Activated B cell treated with CpG ODN at 0.5 μM for 24 hours (primary cell): Measurements from ENCODE around the gene OR5AU1. TPM values are rescaled to one million over a fixed set of nuclear protein-coding genes. Genes with fewer than 3 reads are reported as not detected.

ENCODE experiments used
- ATAC-seq: fragments of 200-7000 bp; cut with Tn5 transposase; one replicate; pipeline ENCODE4 v1.10.0; 2021; ENCODE audit warnings: low read depth, mild to moderate bottlenecking, moderate library complexity
- CTCF ChIA-PET: fragments of 350-600 bp; sonication (Branson Sonifier 250); formaldehyde crosslinking; loops from one replicate; lab custom pipeline; 2021; ENCODE audit warnings: antibody characterized with exemption; lab: Charles Lee
- POLR2A ChIA-PET: fragments of 350-600 bp; sonication (Branson Sonifier 250); formaldehyde crosslinking; loops from one replicate; lab custom pipeline; 2021; ENCODE audit warnings: antibody characterized with exemption; lab: Charles Lee
- DNase-seq: peaks from one replicate; pipeline ENCODE4 v3.0.0; 2022
- H3K27ac Mint-ChIP-seq: one replicate; pipeline ENCODE4 v1.8.0; 2020; ENCODE audit warnings: mixed read lengths
- H3K27me3 Mint-ChIP-seq: one replicate; pipeline ENCODE4 v1.8.0; 2021; ENCODE audit warnings: mixed read lengths
- H3K36me3 Mint-ChIP-seq: one replicate; pipeline ENCODE4 v1.8.0; 2021; ENCODE audit warnings: low read depth, mixed read lengths
- H3K4me1 Mint-ChIP-seq: one replicate; pipeline ENCODE4 v1.8.0; 2021; ENCODE audit warnings: mixed read lengths
- H3K4me3 Mint-ChIP-seq: one replicate; pipeline ENCODE4 v1.8.0; 2020; ENCODE audit warnings: mild to moderate bottlenecking, mixed read lengths
- H3K9me3 Mint-ChIP-seq: one replicate; pipeline ENCODE4 v1.8.0; 2020; ENCODE audit warnings: mixed read lengths
- CTCF ChIP-seq: fragments of 200-600 bp; IDR thresholded peaks from one replicate; pipeline ENCODE4 v1.8.0; 2022; ENCODE audit warnings: antibody characterized with exemption, mild to moderate bottlenecking
- intact Hi-C: fragments of 100-400 bp; cut with micrococcal nuclease; formaldehyde crosslinking; loops from one replicate; pipeline ENCODE4 v1.15.1; 2024
- total RNA-seq: library from RNA; stranded (reverse); gene quantifications from 2 replicates; pipeline ENCODE4 v1.2.3, GENCODE V29; 2022

Gene OR5AU1
- total RNA-seq, 1 donor from 2014 or later: not detected

GRCh38 chr14:21136024-21136423 lies 19.8 kb downstream of the OR5AU1 start:
- intact Hi-C loops: loop anchor here (1.0 kb wide), 1 partner anchor 68 kb away; no protein-coding TSS in a partner anchor

DNA sequence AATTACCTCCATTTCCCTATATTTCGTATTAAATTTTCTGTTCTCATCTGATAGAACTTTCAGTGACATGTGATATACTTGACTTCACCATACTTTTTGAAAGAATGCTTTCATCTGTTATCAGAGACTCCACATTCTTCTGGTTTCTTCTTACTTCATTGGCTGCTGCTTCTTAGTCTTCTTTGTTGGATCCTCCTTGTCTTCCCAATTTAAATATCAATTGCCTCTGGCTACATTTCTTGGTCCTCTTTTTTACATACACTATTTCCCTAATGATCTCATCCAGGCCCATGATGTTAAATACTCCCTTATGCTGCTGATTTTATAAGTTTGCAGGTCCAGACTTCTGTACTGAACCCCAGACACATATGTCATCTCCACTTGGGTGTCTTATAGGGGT lies 22.0 kb downstream of the OR5AU1 start:
- Mint-ChIP-seq H3K4me1 (no peaks in the 10 kb centered on the region), H3K27me3 (peaks cover 5% of the 10 kb centered on the region), H3K27ac (no peak overlapping the region), H3K36me3 (no peaks in the 10 kb centered on the region), H3K4me3 (no peak overlapping the region), H3K9me3 (no peaks in the 10 kb centered on the region)
- intact Hi-C loops: loop anchor here (5.0 kb wide), 1 partner anchor 43 kb away; no protein-coding TSS in a partner anchor
- TF ChIP-seq CTCF: no peak
- ChIA-PET CTCF (interaction anchor here (1.1 kb wide), 1 partner anchor 33 kb away, joined by 3 read pairs; the partner anchor contains the start of gene TMEM253), POLR2A (no interaction called here)
- ATAC-seq (no peak), DNase-seq (no peak)

More at GRCh38 chr14:21136024-21136423, 19.8 kb downstream of the OR5AU1 start:
- POLR2A ChIA-PET: no interaction called here
- CTCF ChIA-PET: interaction anchor here (0.7 to 1.3 kb wide), 6 partner anchors 13 to 421 kb away, joined by 3 to 7 read pairs (median 3); no protein-coding TSS in a partner anchor
- Mint-ChIP-seq H3K27me3 (peaks cover 7% of the 10 kb centered on the region), H3K27ac (no peak overlapping the region), H3K36me3 (no peaks in the 10 kb centered on the region), H3K4me1 (no peaks in the 10 kb centered on the region), H3K4me3 (no peak overlapping the region), H3K9me3 (no peaks in the 10 kb centered on the region)
- DNase-seq (no peak), ATAC-seq (no peak)
- no peak for TF ChIP-seq CTCF

- TF ChIP-seq CTCF: no peak
- POLR2A ChIA-PET: no interaction called here
Measured at GRCh38 chr14:21123429-21123828, 32.4 kb downstream of the OR5AU1 start.

DNA sequence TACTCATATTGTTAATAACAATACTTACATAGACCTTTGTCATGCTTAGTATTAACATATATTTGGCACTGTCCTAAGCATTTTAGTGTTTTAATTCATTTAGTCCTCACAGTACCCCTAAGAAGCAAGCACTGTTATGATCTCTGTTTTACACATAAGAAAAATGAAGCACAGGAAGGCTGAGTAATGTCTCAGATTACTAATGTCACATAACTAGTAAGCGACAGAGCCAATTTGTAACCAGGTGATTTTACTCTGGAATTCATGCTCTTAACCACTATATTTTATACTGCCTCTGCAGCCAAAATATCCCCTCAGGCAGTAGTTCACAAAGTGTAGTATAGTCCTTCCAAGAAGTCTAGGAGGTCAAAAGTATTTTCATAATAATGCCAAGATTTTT lies 34.7 kb downstream of the OR5AU1 start:
- TF ChIP-seq CTCF: no peak
- Mint-ChIP-seq H3K9me3 (peaks cover 5% of the 10 kb centered on the region), H3K27me3 (peaks cover 32% of the 10 kb centered on the region), H3K27ac (no peak overlapping the region), H3K4me3 (no peak overlapping the region), H3K36me3 (no peaks in the 10 kb centered on the region), H3K4me1 (no peaks in the 10 kb centered on the region)
- ChIA-PET POLR2A (no interaction called here), CTCF (no interaction called here)
- DNase-seq (no peak), ATAC-seq (no peak)
- intact Hi-C loops: no loop called here

More at GRCh38 chr14:21123429-21123828, 32.4 kb downstream of the OR5AU1 start:
- Mint-ChIP-seq H3K4me1 (no peaks in the 10 kb centered on the region), H3K27me3 (peaks cover 42% of the 10 kb centered on the region), H3K9me3 (peaks cover 7% of the 10 kb centered on the region), H3K4me3 (no peak overlapping the region), H3K27ac (no peak overlapping the region), H3K36me3 (no peaks in the 10 kb centered on the region)
- DNase-seq: no peak
- no peak for ATAC-seq
- CTCF ChIA-PET: interaction anchor here (1.1 to 2.2 kb wide), 4 partner anchors 13 to 108 kb away, joined by 3 to 4 read pairs (median 3); no protein-coding TSS in a partner anchor
- intact Hi-C loops: no loop called here

- ChIA-PET POLR2A (no interaction called here), CTCF (no interaction called here)
- no peak for TF ChIP-seq CTCF
- H3K27me3 Mint-ChIP-seq: peaks cover 28% of the 10 kb centered on the region
- intact Hi-C loops: no loop called here
- DNase-seq: no peak
- no peaks in the 10 kb centered on the region for H3K4me1 Mint-ChIP-seq
- no peak overlapping the region for H3K4me3 Mint-ChIP-seq
- H3K36me3 Mint-ChIP-seq: no peaks in the 10 kb centered on the region
- no peak for ATAC-seq
- peaks cover 5% of the 10 kb centered on the region for H3K9me3 Mint-ChIP-seq
- H3K27ac Mint-ChIP-seq: no peak overlapping the region
Measured at GRCh38 chr14:21120686-21121085, 35.2 kb downstream of the OR5AU1 start.
